M059J (cell line): ENCODE measurements around the gene CHSY1. TPM values are rescaled to one million over a fixed set of nuclear protein-coding genes. Genes with fewer than 3 reads are reported as not detected.

ENCODE experiments used
- DNase-seq: peaks from one replicate; pipeline ENCODE4 v3.0.0-alpha.2; 2012; ENCODE audit warnings: low read depth
- total RNA-seq: library from RNA; depleted of rRNA; stranded (reverse); fragments of >200 nt; shearing (Covaris generic); gene quantifications from 2 replicates; pipeline ENCODE4 v1.2.3, GENCODE V29; 2014

Gene CHSY1
- total RNA-seq, 1 experiment from 2014 or later: 52.1 TPM

GRCh38 chr15:101156061-101156460 lies 95.8 kb downstream of the CHSY1 start:
- no peak for DNase-seq

GRCh38 chr15:101153801-101154656 lies 97.8 kb downstream of the CHSY1 start:
- no peak for DNase-seq

GRCh38 chr15:101152914-101153313 lies 98.9 kb downstream of the CHSY1 start:
- no peak for DNase-seq

- no peak for DNase-seq
These were observed 100.6 kb downstream of the CHSY1 start for GRCh38 chr15:101151288-101151687.

GRCh38 chr15:101150723-101151040 lies 101.2 kb downstream of the CHSY1 start:
- no peak for DNase-seq

- no peak for DNase-seq
These were observed 101.8 kb downstream of the CHSY1 start for GRCh38 chr15:101149864-101150722.

- no peak for DNase-seq
These were observed 102.8 kb downstream of the CHSY1 start for GRCh38 chr15:101148881-101149664.

GRCh38 chr15:101148166-101148880 lies 103.5 kb downstream of the CHSY1 start:
- no peak for DNase-seq

GRCh38 chr15:101147181-101147580 lies 104.7 kb downstream of the CHSY1 start:
- no peak for DNase-seq

GRCh38 chr15:101146118-101146702 lies 105.6 kb downstream of the CHSY1 start:
- no peak for DNase-seq

GRCh38 chr15:101145362-101145761 lies 106.5 kb downstream of the CHSY1 start:
- peak; percentile 46 for DNase-seq

- DNase-seq: no peak
These were observed 108.5 kb downstream of the CHSY1 start for GRCh38 chr15:101143321-101143720.

- DNase-seq: no peak
These were observed 109.1 kb downstream of the CHSY1 start for GRCh38 chr15:101142711-101143110.

- no peak for DNase-seq
These were observed 109.8 kb downstream of the CHSY1 start for GRCh38 chr15:101141926-101142527.

- no peak for DNase-seq
These were observed 111.2 kb downstream of the CHSY1 start for GRCh38 chr15:101140697-101141065.

GRCh38 chr15:101139986-101140696 lies 111.7 kb downstream of the CHSY1 start:
- DNase-seq: no peak

- peak; percentile 78 for DNase-seq
These were observed 112.7 kb downstream of the CHSY1 start for GRCh38 chr15:101138913-101139880.

GRCh38 chr15:101138086-101138660 lies 113.7 kb downstream of the CHSY1 start:
- DNase-seq: no peak
